HG03469 (cell line): Measurements from ENCODE around the gene SERPINB13.
"Not testable (repeated sequence)": the region's sequence is repeated elsewhere in the genome, so short reads cannot be mapped to it uniquely, and the experiment has no call there.

Experiments used
- ATAC-seq: cut with Tn5 transposase; IDR thresholded peaks from one replicate; pipeline ENCODE4 v1.9.1; 2021; ENCODE audit warnings: mild to moderate bottlenecking, moderate library complexity, moderate number of reproducible peaks; ENCODE audit not compliant: unreplicated experiment

The SERPINB13 gene

GRCh38 chr18:63588909-63589308 lies 1.8 kb downstream of the SERPINB13 start:
- ATAC-seq: no peak

- no peak for ATAC-seq
Measured at GRCh38 chr18:63590373-63590772, 3.2 kb downstream of the SERPINB13 start.

- no peak for ATAC-seq
Measured at GRCh38 chr18:63590966-63591695, 4.0 kb downstream of the SERPINB13 start.

- no peak for ATAC-seq
Measured at GRCh38 chr18:63591725-63592124, 4.6 kb downstream of the SERPINB13 start.

- no peak for ATAC-seq
Measured at GRCh38 chr18:63592471-63592870, 5.3 kb downstream of the SERPINB13 start.

GRCh38 chr18:63596964-63597363 lies 9.8 kb downstream of the SERPINB13 start:
- ATAC-seq: no peak

- no peak for ATAC-seq
Measured at GRCh38 chr18:63603355-63603754, 16.2 kb downstream of the SERPINB13 start.

- ATAC-seq: peak; percentile 98
Measured at GRCh38 chr18:63603772-63604171, 16.6 kb downstream of the SERPINB13 start.

GRCh38 chr18:63604791-63605567 lies 17.8 kb downstream of the SERPINB13 start:
- no peak for ATAC-seq

GRCh38 chr18:63606526-63606925 lies 19.4 kb downstream of the SERPINB13 start:
- ATAC-seq: no peak

GRCh38 chr18:63613420-63613819 lies 26.3 kb downstream of the SERPINB13 start:
- no peak for ATAC-seq

GRCh38 chr18:63617049-63617914 lies 30.1 kb downstream of the SERPINB13 start:
- ATAC-seq: peak; percentile 85

GRCh38 chr18:63617915-63618234 lies 30.7 kb downstream of the SERPINB13 start:
- ATAC-seq: no peak

- no peak for ATAC-seq
Measured at GRCh38 chr18:63619661-63620060, 32.5 kb downstream of the SERPINB13 start.

- no peak for ATAC-seq
Measured at GRCh38 chr18:63624863-63625262, 37.7 kb downstream of the SERPINB13 start.

- no peak for ATAC-seq
Measured at GRCh38 chr18:63626431-63626830, 39.3 kb downstream of the SERPINB13 start.

GRCh38 chr18:63627819-63628218 lies 40.7 kb downstream of the SERPINB13 start:
- ATAC-seq: no peak

- ATAC-seq: no peak
Measured at GRCh38 chr18:63637703-63638102, 50.6 kb downstream of the SERPINB13 start.

- not testable (repeated sequence) for ATAC-seq
Measured at GRCh38 chr18:63641157-63641680, 54.1 kb downstream of the SERPINB13 start.

- ATAC-seq: not testable (repeated sequence)
Measured at GRCh38 chr18:63642668-63643356, 55.7 kb downstream of the SERPINB13 start.
